GM23338 (cell line): ENCODE measurements around the gene NIT2. TPM values are rescaled to one million over a fixed set of nuclear protein-coding genes. Genes with fewer than 3 reads are reported as not detected.
"Not testable (repeated sequence)": the region's sequence is repeated elsewhere in the genome, so short reads cannot be mapped to it uniquely, and the experiment has no call there.

Experiments used
- ATAC-seq: fragments of 200-7000 bp; cut with Tn5 transposase; 3 replicates; pipeline ENCODE4 v1.9.1; 2020
- DNase-seq: peaks from one replicate; pipeline ENCODE4 v3.0.0-alpha.2; 2015; ENCODE audit warnings: low spot score
- H2AFZ ChIP-seq: fragments of 200-600 bp; sonication (generic); 2 replicates; pipeline ENCODE4 v1.8.0; 2016; ENCODE audit warnings: antibody characterized with exemption, mild to moderate bottlenecking, moderate library complexity
- H3F3A ChIP-seq: fragments of 200-600 bp; sonication (generic); replicated peaks from 2 replicates; pipeline ENCODE4 v1.8.0; 2017; ENCODE audit warnings: antibody characterized with exemption, mixed run types, low read depth
- H3K27ac ChIP-seq: fragments of 200-600 bp; sonication (generic); 2 replicates; pipeline ENCODE4 v1.6.1; 2016; ENCODE audit warnings: low read depth
- H3K27me3 ChIP-seq: fragments of 200-600 bp; sonication (generic); 2 replicates; pipeline ENCODE4 v1.8.0; 2016; ENCODE audit warnings: mild to moderate bottlenecking, mixed run types, moderate library complexity; ENCODE audit not compliant: insufficient read depth
- H3K36me3 ChIP-seq: fragments of 200-600 bp; sonication (generic); 2 replicates; pipeline ENCODE4 v1.8.0; 2016; ENCODE audit warnings: mild to moderate bottlenecking; ENCODE audit not compliant: insufficient read depth
- H3K4me1 ChIP-seq: fragments of 200-600 bp; sonication (generic); 2 replicates; pipeline ENCODE4 v1.8.0; 2016; ENCODE audit warnings: mild to moderate bottlenecking, moderate library complexity; ENCODE audit not compliant: insufficient read depth
- H3K4me2 ChIP-seq: fragments of 200-600 bp; sonication (generic); 2 replicates; pipeline ENCODE4 v1.7.1; 2017; ENCODE audit warnings: mixed run types
- H3K4me3 ChIP-seq: fragments of 200-600 bp; sonication (generic); 2 replicates; pipeline ENCODE4 v1.6.1; 2016; ENCODE audit warnings: mixed run types
- H3K79me2 ChIP-seq: fragments of 200-600 bp; sonication (generic); replicated peaks from 2 replicates; pipeline ENCODE4 v1.8.0; 2017; ENCODE audit warnings: mild to moderate bottlenecking; ENCODE audit not compliant: insufficient read depth
- H3K9me2 ChIP-seq: fragments of 200-600 bp; sonication (generic); 2 replicates; pipeline ENCODE4 v1.8.0; 2017; ENCODE audit not compliant: insufficient read depth
- H4K20me1 ChIP-seq: fragments of 200-600 bp; sonication (generic); replicated peaks from 2 replicates; pipeline ENCODE4 v1.8.0; 2017; ENCODE audit warnings: mild to moderate bottlenecking; ENCODE audit not compliant: insufficient read depth
- H3K27ac Mint-ChIP-seq: 2 replicates; pipeline ENCODE4 v1.8.0; 2020; ENCODE audit warnings: inconsistent platforms, mild to moderate bottlenecking, moderate library complexity, mixed read lengths
- H3K27me3 Mint-ChIP-seq: 3 replicates; pipeline ENCODE4 v1.8.0; 2022; ENCODE audit warnings: low read depth, mild to moderate bottlenecking, moderate library complexity, mixed read lengths, inconsistent platforms; ENCODE audit not compliant: insufficient read depth, poor library complexity
- H3K36me3 Mint-ChIP-seq: 3 replicates; pipeline ENCODE4 v1.8.0; 2021; ENCODE audit warnings: low read depth, mild to moderate bottlenecking, inconsistent platforms, moderate library complexity, mixed read lengths
- H3K4me1 Mint-ChIP-seq: 3 replicates; pipeline ENCODE4 v1.8.0; 2020; ENCODE audit warnings: mild to moderate bottlenecking, inconsistent platforms, mixed read lengths
- H3K4me3 Mint-ChIP-seq: 3 replicates; pipeline ENCODE4 v1.8.0; 2021; ENCODE audit warnings: moderate library complexity, mild to moderate bottlenecking, inconsistent platforms, mixed read lengths
- H3K9me3 Mint-ChIP-seq: 3 replicates; pipeline ENCODE4 v1.8.0; 2020; ENCODE audit warnings: moderate library complexity, mild to moderate bottlenecking, inconsistent platforms, mixed read lengths
- CREB1 ChIP-seq: fragments of 250-450 bp; sonication (Bioruptor Pico); IDR thresholded peaks from 2 replicates; pipeline ENCODE4 v1.5.0; 2020; ENCODE audit warnings: low read depth, mild to moderate bottlenecking, moderate library complexity
- EZH2 ChIP-seq: fragments of 200-600 bp; sonication (generic); IDR thresholded peaks from one replicate; pipeline ENCODE4 v1.8.0; 2017; ENCODE audit warnings: antibody characterized with exemption, mild to moderate bottlenecking, low read depth; ENCODE audit not compliant: unreplicated experiment
- JUNB ChIP-seq: IDR thresholded peaks from one replicate; pipeline ENCODE4 v1.6.1; 2016; ENCODE audit warnings: antibody characterized with exemption; ENCODE audit not compliant: unreplicated experiment
- POLR2AphosphoS5 ChIP-seq: IDR thresholded peaks from 2 replicates; pipeline ENCODE4 v1.6.1; 2016; ENCODE audit warnings: antibody characterized with exemption, low read depth
- REST ChIP-seq: IDR thresholded peaks from one replicate; pipeline ENCODE4 v1.6.1; 2018; ENCODE audit warnings: antibody characterized with exemption; ENCODE audit not compliant: unreplicated experiment
- ZNF114 ChIP-seq: fragments of 250-450 bp; sonication (Bioruptor Pico); IDR thresholded peaks from 2 replicates; pipeline ENCODE4 v1.5.0; 2020; ENCODE audit warnings: mild to moderate bottlenecking, moderate library complexity
- ZNF331 ChIP-seq: fragments of 250-450 bp; sonication (Bioruptor Pico); IDR thresholded peaks from 2 replicates; pipeline ENCODE4 v1.5.0; 2020; ENCODE audit warnings: low read depth, mild to moderate bottlenecking, moderate library complexity
- polyA plus RNA-seq: library from polyadenylated mRNA; unstranded; fragments of >200 nt; fragmentation: Nextera tagmentation; extraction: Ambion mirVana; gene quantifications from 2 replicates; pipeline ENCODE4 v1.2.1, GENCODE V29; 2016
- total RNA-seq: library from RNA; depleted of rRNA; stranded (reverse); fragments of >200 nt; shearing (Covaris generic); gene quantifications from 2 replicates; pipeline ENCODE4 v1.2.3, GENCODE V29; 2014

The NIT2 gene
- total and polyA plus RNA-seq, 2 experiments from 2014 or later: 19.2 to 53.7 TPM

GRCh38 chr3:100348727-100349126, 14.2 kb downstream of the NIT2 start (continued):
- TF ChIP-seq REST (no peak), POLR2AphosphoS5 (no peak), ZNF331 (CRISPR knock-in tag) (no peak), EZH2 (no peak), ZNF114 (CRISPR knock-in tag) (no peak), JUNB (no peak), CREB1 (no peak)

- not testable (repeated sequence) for H3K9me3 Mint-ChIP-seq, H4K20me1 ChIP-seq, H3F3A ChIP-seq, H3K36me3 ChIP-seq, DNase-seq, H3K27ac ChIP-seq, ATAC-seq, H2AFZ ChIP-seq, H3K4me1 ChIP-seq, H3K27me3 ChIP-seq, H3K4me3 Mint-ChIP-seq, H3K27me3 Mint-ChIP-seq, H3K27ac Mint-ChIP-seq, H3K4me2 ChIP-seq, H3K9me2 ChIP-seq, H3K79me2 ChIP-seq, H3K4me1 Mint-ChIP-seq, H3K4me3 ChIP-seq
- peaks cover 35% of the 10 kb centered on the region for H3K36me3 Mint-ChIP-seq
Measured at GRCh38 chr3:100351770-100352169, 17.2 kb downstream of the NIT2 start.

- Mint-ChIP-seq H3K27ac (no peak overlapping the region), H3K27me3 (peaks cover 2% of the 10 kb centered on the region), H3K4me3 (no peak overlapping the region), H3K9me3 (peaks cover 2% of the 10 kb centered on the region; the same call in 1 of the 3 replicates), H3K36me3 (peaks cover 33% of the 10 kb centered on the region), H3K4me1 (no peaks in the 10 kb centered on the region)
- DNase-seq (no peak), ATAC-seq (no peak)
- H3K9me2 ChIP-seq: no peaks in the 10 kb centered on the region
- H3K27ac ChIP-seq: no peak overlapping the region
- H3K79me2 ChIP-seq: no peaks in the 10 kb centered on the region
- peaks cover 3% of the 10 kb centered on the region; the same call in 1 of the 2 replicates for H3K36me3 ChIP-seq
- H4K20me1 ChIP-seq: no peaks in the 10 kb centered on the region; the same call in 1 of the 2 replicates
- TF ChIP-seq ZNF114 (CRISPR knock-in tag): no peak
- no peak for TF ChIP-seq POLR2AphosphoS5
- TF ChIP-seq EZH2: no peak
- H3F3A ChIP-seq: no peaks in the 10 kb centered on the region
- no peak overlapping the region for H3K4me3 ChIP-seq
- no peaks in the 10 kb centered on the region for H3K27me3 ChIP-seq
- H3K4me2 ChIP-seq: no peak overlapping the region
- H2AFZ ChIP-seq: no peak overlapping the region
- no peaks in the 10 kb centered on the region for H3K4me1 ChIP-seq
Measured at GRCh38 chr3:100352296-100353231, 18.0 kb downstream of the NIT2 start.
